Cardiac muscle cell (in vitro differentiated cells and primary cell): Measurements from ENCODE around the gene PEX14. TPM values are rescaled to one million over a fixed set of nuclear protein-coding genes. Genes with fewer than 3 reads are reported as not detected.

ENCODE experiments used
- DNase-seq, 2 donors: peaks; one replicate each; pipeline versions ENCODE4 v3.0.0 to v3.0.0-alpha.2; 2010 to 2017; ENCODE audit warnings: low read depth in 1 of 2, low spot score in 1 of 2
- H3K27ac ChIP-seq: fragments of 200-600 bp; sonication (generic); 2 replicates; pipeline ENCODE4 v1.5.1; 2016
- H3K27me3 ChIP-seq: fragments of 200-600 bp; sonication (generic); 2 replicates; pipeline ENCODE4 v1.6.0; 2016; ENCODE audit warnings: control low read depth
- H3K36me3 ChIP-seq: fragments of 200-600 bp; sonication (generic); 2 replicates; pipeline ENCODE4 v1.5.1; 2016; ENCODE audit warnings: control low read depth
- H3K4me1 ChIP-seq: fragments of 200-600 bp; sonication (generic); 2 replicates; pipeline ENCODE4 v1.8.1; 2017; ENCODE audit warnings: low read depth, mild to moderate bottlenecking, mixed run types
- H3K4me3 ChIP-seq: fragments of 200-600 bp; sonication (generic); 2 replicates; pipeline ENCODE4 v1.5.1; 2016; ENCODE audit warnings: mild to moderate bottlenecking
- H3K9me3 ChIP-seq: fragments of 200-600 bp; sonication (generic); 2 replicates; pipeline ENCODE4 v1.5.1; 2017; ENCODE audit warnings: low read depth, mild to moderate bottlenecking, control low read depth
- CTCF ChIP-seq: IDR thresholded peaks from 2 replicates; pipeline ENCODE4 v1.5.1; 2012; ENCODE audit warnings: low read depth, mild to moderate bottlenecking, low read length
- polyA plus RNA-seq: library from polyadenylated mRNA; unstranded; fragments of >200 nt; fragmentation: Nextera tagmentation; extraction: Ambion mirVana; gene quantifications from 2 replicates; pipeline ENCODE4 v1.2.1, GENCODE V29; 2016
- total RNA-seq: library from RNA; depleted of rRNA; stranded (reverse); fragments of >200 nt; gene quantifications from 2 replicates; pipeline ENCODE4 v1.2.3, GENCODE V29; 2016

Gene PEX14
- total and polyA plus RNA-seq, 2 experiments from 2014 or later: 25.0 to 32.1 TPM

GRCh38 chr1:10517677-10517982 lies 42.9 kb downstream of the PEX14 start:
- no peaks in the 10 kb centered on the region for H3K36me3 ChIP-seq
- DNase-seq: no peak
- no peaks in the 10 kb centered on the region for H3K27me3 ChIP-seq
- H3K4me1 ChIP-seq: peaks cover 30% of the 10 kb centered on the region
- H3K27ac ChIP-seq: no peak overlapping the region
- no peak overlapping the region for H3K4me3 ChIP-seq
- H3K9me3 ChIP-seq: no peaks in the 10 kb centered on the region
- no peak for TF ChIP-seq CTCF

GRCh38 chr1:10519016-10519417 lies 44.3 kb downstream of the PEX14 start:
- Histone ChIP-seq H3K36me3 (no peaks in the 10 kb centered on the region), H3K9me3 (no peaks in the 10 kb centered on the region), H3K27ac (peak overlapping the region; percentile 1), H3K4me1 (peaks cover 30% of the 10 kb centered on the region), H3K27me3 (no peaks in the 10 kb centered on the region), H3K4me3 (no peak overlapping the region)
- no peak for TF ChIP-seq CTCF
- DNase-seq: peak in 1 of 2 donors; percentile 75

GRCh38 chr1:10520497-10520896 lies 45.7 kb downstream of the PEX14 start:
- Histone ChIP-seq H3K27me3 (no peaks in the 10 kb centered on the region), H3K4me3 (no peak overlapping the region), H3K36me3 (no peaks in the 10 kb centered on the region), H3K27ac (no peak overlapping the region), H3K4me1 (peaks cover 23% of the 10 kb centered on the region), H3K9me3 (no peaks in the 10 kb centered on the region)
- no peak for DNase-seq
- TF ChIP-seq CTCF: no peak

- no peaks in the 10 kb centered on the region for H3K9me3 ChIP-seq
- H3K4me3 ChIP-seq: no peak overlapping the region
- H3K4me1 ChIP-seq: peaks cover 20% of the 10 kb centered on the region
- H3K36me3 ChIP-seq: no peaks in the 10 kb centered on the region
- H3K27ac ChIP-seq: no peak overlapping the region
- no peak for TF ChIP-seq CTCF
- DNase-seq: no peak
- no peaks in the 10 kb centered on the region for H3K27me3 ChIP-seq
These were observed 46.2 kb downstream of the PEX14 start for GRCh38 chr1:10520952-10521351.

- Histone ChIP-seq H3K36me3 (no peaks in the 10 kb centered on the region), H3K4me1 (peaks cover 20% of the 10 kb centered on the region), H3K4me3 (no peak overlapping the region), H3K27me3 (no peaks in the 10 kb centered on the region), H3K9me3 (no peaks in the 10 kb centered on the region), H3K27ac (no peak overlapping the region)
- DNase-seq: no peak
- TF ChIP-seq CTCF: no peak
These were observed 46.9 kb downstream of the PEX14 start for GRCh38 chr1:10521537-10522157.
